Measurements from ENCODE around the gene TBX1. TPM values are rescaled to one million over a fixed set of nuclear protein-coding genes. Genes with fewer than 3 reads are reported as not detected.

TBX1 gene
- total RNA-seq, 1 experiment from 2014 or later = 0.74 TPM

- no peaks in the 10 kb centered on the region for H3K79me2 ChIP-seq (ENCODE audit: low read depth)
- H3K4me2 ChIP-seq = no peak overlapping the region
- no peak for DNase-seq
- no peaks in the 10 kb centered on the region for H4K20me1 ChIP-seq (ENCODE audit: insufficient read depth)
- intact Hi-C loops (cut with micrococcal nuclease; ENCODE audit: unreplicated experiment) = no loop called here
- no peak overlapping the region for H2AFZ ChIP-seq
- no peaks in the 10 kb centered on the region for H3K36me3 ChIP-seq (ENCODE audit: low read depth)
- no peak overlapping the region for H3K27ac ChIP-seq
- H3K27me3 ChIP-seq (ENCODE audit: insufficient read depth, low read depth) = no peaks in the 10 kb centered on the region
- no peaks in the 10 kb centered on the region for H3K4me1 ChIP-seq (replicated peaks; ENCODE audit: insufficient read depth)
- no peaks in the 10 kb centered on the region for H3K9me3 ChIP-seq (ENCODE audit: insufficient read depth, low read depth)
- ChIA-PET POLR2A (ENCODE audit: unreplicated experiment) (no interaction called here), CTCF (no interaction called here)
- H3K4me3 ChIP-seq = no peak overlapping the region
- H3F3A ChIP-seq (ENCODE audit: insufficient read depth, low read depth) = no peaks in the 10 kb centered on the region
- no TSS peak for BruUV-seq (replicated peaks)
- H3K9me2 ChIP-seq (ENCODE audit: insufficient read depth) = no peaks in the 10 kb centered on the region
- no peak for TF ChIP-seq EZH2 (IDR thresholded peaks at IDR 0.05; ENCODE audit: low read depth)
- TF ChIP-seq, protein P1, sequence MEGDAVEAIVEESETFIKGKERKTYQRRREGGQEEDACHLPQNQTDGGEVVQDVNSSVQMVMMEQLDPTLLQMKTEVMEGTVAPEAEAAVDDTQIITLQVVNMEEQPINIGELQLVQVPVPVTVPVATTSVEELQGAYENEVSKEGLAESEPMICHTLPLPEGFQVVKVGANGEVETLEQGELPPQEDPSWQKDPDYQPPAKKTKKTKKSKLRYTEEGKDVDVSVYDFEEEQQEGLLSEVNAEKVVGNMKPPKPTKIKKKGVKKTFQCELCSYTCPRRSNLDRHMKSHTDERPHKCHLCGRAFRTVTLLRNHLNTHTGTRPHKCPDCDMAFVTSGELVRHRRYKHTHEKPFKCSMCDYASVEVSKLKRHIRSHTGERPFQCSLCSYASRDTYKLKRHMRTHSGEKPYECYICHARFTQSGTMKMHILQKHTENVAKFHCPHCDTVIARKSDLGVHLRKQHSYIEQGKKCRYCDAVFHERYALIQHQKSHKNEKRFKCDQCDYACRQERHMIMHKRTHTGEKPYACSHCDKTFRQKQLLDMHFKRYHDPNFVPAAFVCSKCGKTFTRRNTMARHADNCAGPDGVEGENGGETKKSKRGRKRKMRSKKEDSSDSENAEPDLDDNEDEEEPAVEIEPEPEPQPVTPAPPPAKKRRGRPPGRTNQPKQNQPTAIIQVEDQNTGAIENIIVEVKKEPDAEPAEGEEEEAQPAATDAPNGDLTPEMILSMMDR (conservative IDR thresholded peaks at IDR 0.05) = no peak
These were observed 36.8 kb downstream of the TBX1 start for GRCh38 chr22:19797086-19798002.

- Histone ChIP-seq H3K27ac (no peak overlapping the region), H3K4me2 (no peak overlapping the region), H3K27me3 (ENCODE audit: insufficient read depth, low read depth) (no peaks in the 10 kb centered on the region), H3K4me3 (no peak overlapping the region), H3K4me1 (replicated peaks; ENCODE audit: insufficient read depth) (no peaks in the 10 kb centered on the region), H2AFZ (no peak overlapping the region), H3K36me3 (ENCODE audit: low read depth) (no peaks in the 10 kb centered on the region), H3K9me2 (ENCODE audit: insufficient read depth) (no peaks in the 10 kb centered on the region), H4K20me1 (ENCODE audit: insufficient read depth) (no peaks in the 10 kb centered on the region), H3K9me3 (ENCODE audit: insufficient read depth, low read depth) (no peaks in the 10 kb centered on the region), H3F3A (ENCODE audit: insufficient read depth, low read depth) (no peaks in the 10 kb centered on the region), H3K79me2 (ENCODE audit: low read depth) (no peaks in the 10 kb centered on the region)
- TF ChIP-seq, protein P1 (conservative IDR thresholded peaks at IDR 0.05) = no peak
- TF ChIP-seq EZH2 (IDR thresholded peaks at IDR 0.05; ENCODE audit: low read depth) = no peak
- intact Hi-C loops (cut with micrococcal nuclease; ENCODE audit: unreplicated experiment) = no loop called here
- CTCF ChIA-PET = no interaction called here
- BruUV-seq (replicated peaks) = no TSS peak
- POLR2A ChIA-PET (ENCODE audit: unreplicated experiment) = no interaction called here
- DNase-seq = no peak
These were observed 37.6 kb downstream of the TBX1 start for GRCh38 chr22:19798003-19798665.

DNA sequence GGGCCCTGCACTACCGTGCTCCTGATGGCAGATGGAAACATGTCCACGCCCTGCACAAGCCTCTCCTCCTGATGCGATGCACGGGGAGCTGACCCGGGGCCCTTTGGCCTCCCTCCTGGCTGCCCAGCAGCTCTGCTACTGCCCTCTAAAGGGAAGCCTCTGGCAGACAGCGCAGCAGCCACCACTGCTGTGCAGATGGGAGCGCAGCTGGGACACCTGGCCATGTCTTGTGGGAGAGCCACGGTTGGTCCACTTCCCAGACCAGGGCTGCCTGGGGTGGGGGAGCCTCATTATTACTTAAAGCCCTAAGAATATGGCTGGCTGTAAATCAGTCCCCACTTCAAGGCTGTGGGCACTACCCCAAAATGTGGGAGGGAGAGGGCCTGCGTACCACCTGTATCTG lies 38.3 kb downstream of the TBX1 start:
- Histone ChIP-seq H3K36me3 (ENCODE audit: low read depth) (no peaks in the 10 kb centered on the region), H3K4me1 (replicated peaks; ENCODE audit: insufficient read depth) (no peaks in the 10 kb centered on the region), H3K9me2 (ENCODE audit: insufficient read depth) (no peaks in the 10 kb centered on the region), H3K9me3 (ENCODE audit: insufficient read depth, low read depth) (no peaks in the 10 kb centered on the region), H3F3A (ENCODE audit: insufficient read depth, low read depth) (no peaks in the 10 kb centered on the region), H3K4me2 (no peak overlapping the region), H3K27ac (no peak overlapping the region), H3K27me3 (ENCODE audit: insufficient read depth, low read depth) (no peaks in the 10 kb centered on the region), H3K4me3 (no peak overlapping the region), H2AFZ (no peak overlapping the region), H3K79me2 (ENCODE audit: low read depth) (no peaks in the 10 kb centered on the region), H4K20me1 (ENCODE audit: insufficient read depth) (no peaks in the 10 kb centered on the region)
- BruUV-seq (replicated peaks) = no TSS peak
- TF ChIP-seq EZH2 (IDR thresholded peaks at IDR 0.05; ENCODE audit: low read depth) = no peak
- TF ChIP-seq, protein P1 (conservative IDR thresholded peaks at IDR 0.05) = no peak
- DNase-seq = no peak
- CTCF ChIA-PET = no interaction called here
- POLR2A ChIA-PET (ENCODE audit: unreplicated experiment) = no interaction called here
- intact Hi-C loops (cut with micrococcal nuclease; ENCODE audit: unreplicated experiment) = no loop called here
